Measurements from ENCODE around the gene MED12L.

MED12L gene

DNA sequence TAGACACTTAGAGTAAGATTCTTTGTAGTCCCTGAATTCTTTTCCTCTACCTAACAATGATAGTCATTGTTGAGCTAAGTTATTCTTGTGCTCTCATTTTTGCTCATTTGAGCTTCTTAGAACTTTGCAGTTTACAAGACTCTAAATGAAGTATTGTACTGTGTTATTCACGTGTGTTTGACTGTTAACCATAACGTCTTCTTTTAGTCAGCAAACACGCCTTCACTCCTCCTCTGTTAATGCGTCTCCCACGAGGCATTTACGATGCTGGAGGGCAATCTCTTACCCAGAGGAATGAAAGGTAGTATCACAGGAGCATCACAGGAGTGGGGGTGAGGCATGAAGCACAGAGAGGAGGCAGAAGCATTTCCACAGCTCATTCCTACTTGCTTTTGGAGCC is 207.7 kb downstream of the MED12L start:
- peak; percentile 29 for DNase-seq (ENCODE audit: low read depth)
- H3K4me3 ChIP-seq (ENCODE audit: low read length): no peak overlapping the region
- TF ChIP-seq, protein P1, sequence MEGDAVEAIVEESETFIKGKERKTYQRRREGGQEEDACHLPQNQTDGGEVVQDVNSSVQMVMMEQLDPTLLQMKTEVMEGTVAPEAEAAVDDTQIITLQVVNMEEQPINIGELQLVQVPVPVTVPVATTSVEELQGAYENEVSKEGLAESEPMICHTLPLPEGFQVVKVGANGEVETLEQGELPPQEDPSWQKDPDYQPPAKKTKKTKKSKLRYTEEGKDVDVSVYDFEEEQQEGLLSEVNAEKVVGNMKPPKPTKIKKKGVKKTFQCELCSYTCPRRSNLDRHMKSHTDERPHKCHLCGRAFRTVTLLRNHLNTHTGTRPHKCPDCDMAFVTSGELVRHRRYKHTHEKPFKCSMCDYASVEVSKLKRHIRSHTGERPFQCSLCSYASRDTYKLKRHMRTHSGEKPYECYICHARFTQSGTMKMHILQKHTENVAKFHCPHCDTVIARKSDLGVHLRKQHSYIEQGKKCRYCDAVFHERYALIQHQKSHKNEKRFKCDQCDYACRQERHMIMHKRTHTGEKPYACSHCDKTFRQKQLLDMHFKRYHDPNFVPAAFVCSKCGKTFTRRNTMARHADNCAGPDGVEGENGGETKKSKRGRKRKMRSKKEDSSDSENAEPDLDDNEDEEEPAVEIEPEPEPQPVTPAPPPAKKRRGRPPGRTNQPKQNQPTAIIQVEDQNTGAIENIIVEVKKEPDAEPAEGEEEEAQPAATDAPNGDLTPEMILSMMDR (IDR thresholded peaks at IDR 0.05; ENCODE audit: insufficient read depth, low read depth, low read length, missing control alignments): no peak

GRCh38 chr3:151296226-151296625 is 210.8 kb downstream of the MED12L start:
- no peak for DNase-seq (ENCODE audit: low read depth)

GRCh38 chr3:151297429-151297828 is 212.0 kb downstream of the MED12L start:
- TF ChIP-seq, protein P1 (IDR thresholded peaks at IDR 0.05; ENCODE audit: insufficient read depth, low read depth, low read length, missing control alignments): no peak

More at GRCh38 chr3:151296226-151296625, 210.8 kb downstream of the MED12L start:
- no peak overlapping the region for H3K4me3 ChIP-seq (ENCODE audit: low read length)
- TF ChIP-seq, protein P1 (IDR thresholded peaks at IDR 0.05; ENCODE audit: insufficient read depth, low read depth, low read length, missing control alignments): no peak

GRCh38 chr3:151299006-151299405 is 213.5 kb downstream of the MED12L start:
- TF ChIP-seq, protein P1 (IDR thresholded peaks at IDR 0.05; ENCODE audit: insufficient read depth, low read depth, low read length, missing control alignments): no peak
- H3K4me3 ChIP-seq (ENCODE audit: low read length): no peak overlapping the region
- no peak for DNase-seq (ENCODE audit: low read depth)

More at GRCh38 chr3:151297429-151297828, 212.0 kb downstream of the MED12L start:
- no peak for DNase-seq (ENCODE audit: low read depth)
- H3K4me3 ChIP-seq (ENCODE audit: low read length): no peak overlapping the region

DNA sequence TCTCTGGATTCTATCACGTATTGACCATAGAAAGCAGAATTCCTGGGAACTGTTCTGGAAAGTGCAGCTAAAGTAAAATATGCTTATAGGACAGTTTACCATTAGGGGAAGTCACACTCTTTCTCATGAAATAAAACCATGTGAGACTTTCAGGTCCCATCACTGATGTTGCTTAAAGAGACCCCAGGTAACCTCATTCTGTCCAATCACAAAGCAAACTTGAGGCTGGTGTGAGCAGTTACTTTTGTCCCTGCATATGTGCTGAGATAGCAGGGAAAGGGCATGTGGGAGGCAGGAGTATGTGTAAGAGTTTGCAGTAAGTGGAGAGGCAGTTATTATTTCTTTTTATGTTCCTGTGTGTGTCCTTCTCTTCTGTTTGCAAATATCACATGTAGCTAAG is 215.1 kb downstream of the MED12L start:
- H3K4me3 ChIP-seq (ENCODE audit: low read length): no peak overlapping the region
- TF ChIP-seq, protein P1 (IDR thresholded peaks at IDR 0.05; ENCODE audit: insufficient read depth, low read depth, low read length, missing control alignments): no peak
- no peak for DNase-seq (ENCODE audit: low read depth)

GRCh38 chr3:151301787-151302186 is 216.3 kb downstream of the MED12L start:
- TF ChIP-seq, protein P1 (IDR thresholded peaks at IDR 0.05; ENCODE audit: insufficient read depth, low read depth, low read length, missing control alignments): no peak
- peak; percentile 83 for DNase-seq (ENCODE audit: low read depth)
- no peak overlapping the region for H3K4me3 ChIP-seq (ENCODE audit: low read length)

DNA sequence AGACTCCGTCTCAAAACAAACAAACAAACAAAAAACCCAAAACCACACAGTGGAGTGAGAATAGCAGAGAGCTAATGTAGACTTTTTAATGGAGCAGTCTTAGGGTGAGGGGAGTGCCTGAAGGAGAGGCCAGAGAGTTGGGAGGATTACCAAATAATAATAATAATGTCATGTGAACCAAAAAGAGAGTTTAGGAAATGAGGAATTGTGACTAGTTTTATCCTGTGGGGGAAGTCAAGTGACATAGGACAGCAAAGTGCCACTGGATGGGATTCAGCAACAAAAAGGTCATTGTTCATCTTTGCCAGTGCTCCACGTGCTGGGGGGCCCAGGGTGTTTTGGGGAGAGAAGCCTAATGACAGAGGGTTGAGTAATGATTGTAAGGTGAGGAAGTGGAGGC is 218.3 kb downstream of the MED12L start:
- TF ChIP-seq, protein P1 (IDR thresholded peaks at IDR 0.05; ENCODE audit: insufficient read depth, low read depth, low read length, missing control alignments): no peak
- no peak for DNase-seq (ENCODE audit: low read depth)
- H3K4me3 ChIP-seq (ENCODE audit: low read length): no peak overlapping the region

Data from epithelial cell of esophagus (primary cell).